Fibroblast of the aortic adventitia (primary cell): ENCODE results near the gene OLA1. TPM values are rescaled to one million over a fixed set of nuclear protein-coding genes. Genes with fewer than 3 reads are reported as not detected.
A peak's percentile ranks its signal among the peaks of the same experiment; 100 is the strongest.

Experiments
- DNase-seq: peaks from one replicate; pipeline ENCODE4 v3.0.0-alpha.2; 2010; ENCODE audit warnings: low read depth
- H3K4me3 ChIP-seq: 2 replicates; pipeline ENCODE4 v1.5.1; 2011; ENCODE audit warnings: low read depth, mild to moderate bottlenecking, control low read depth, low read length, moderate library complexity
- CTCF ChIP-seq: IDR thresholded peaks from 2 replicates; pipeline ENCODE4 v1.5.1; 2011; ENCODE audit warnings: mild to moderate bottlenecking, low read length, control low read depth, inconsistent platforms; ENCODE audit not compliant: insufficient read depth
- total RNA-seq: library from RNA; depleted of rRNA; stranded (reverse); fragments of >200 nt; gene quantifications from 2 replicates; pipeline ENCODE4 v1.2.3, GENCODE V29; 2012; ENCODE audit warnings: low replicate concordance

The OLA1 gene
- total RNA-seq, 1 donor, result 89.7 TPM

GRCh38 chr2:174076975-174077374 is 171.4 kb downstream of the OLA1 start:
- H3K4me3 ChIP-seq, result no peak overlapping the region
- no peak for TF ChIP-seq CTCF

GRCh38 chr2:174076040-174076439 is 172.3 kb downstream of the OLA1 start:
- no peak overlapping the region for H3K4me3 ChIP-seq
- peak; percentile 3 for TF ChIP-seq CTCF
- DNase-seq, result no peak

More at GRCh38 chr2:174076975-174077374, 171.4 kb downstream of the OLA1 start:
- no peak for DNase-seq

GRCh38 chr2:174074831-174075230 is 173.5 kb downstream of the OLA1 start:
- no peak overlapping the region for H3K4me3 ChIP-seq
- TF ChIP-seq CTCF, result no peak
- DNase-seq, result no peak

DNA sequence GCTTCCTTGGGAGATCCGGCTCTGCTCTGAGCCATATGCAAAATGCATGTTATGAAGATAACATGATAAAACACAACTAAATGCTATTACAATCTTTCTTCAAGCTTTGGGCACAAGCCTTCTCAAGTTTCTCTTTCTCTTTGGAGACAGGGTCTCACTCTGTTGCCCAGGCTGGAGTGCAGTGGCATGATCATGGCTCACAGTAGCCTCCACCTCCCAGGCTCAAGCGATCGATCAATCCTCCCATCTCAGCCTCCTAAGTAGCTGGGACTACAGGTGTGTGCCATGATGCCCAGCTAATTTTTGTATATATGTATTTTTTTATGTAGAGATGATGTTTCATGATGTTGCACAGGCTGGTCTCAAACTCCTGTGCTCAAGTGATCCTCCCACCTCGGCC is 175.5 kb downstream of the OLA1 start:
- DNase-seq, result no peak
- TF ChIP-seq CTCF, result no peak
- no peak overlapping the region for H3K4me3 ChIP-seq

DNA sequence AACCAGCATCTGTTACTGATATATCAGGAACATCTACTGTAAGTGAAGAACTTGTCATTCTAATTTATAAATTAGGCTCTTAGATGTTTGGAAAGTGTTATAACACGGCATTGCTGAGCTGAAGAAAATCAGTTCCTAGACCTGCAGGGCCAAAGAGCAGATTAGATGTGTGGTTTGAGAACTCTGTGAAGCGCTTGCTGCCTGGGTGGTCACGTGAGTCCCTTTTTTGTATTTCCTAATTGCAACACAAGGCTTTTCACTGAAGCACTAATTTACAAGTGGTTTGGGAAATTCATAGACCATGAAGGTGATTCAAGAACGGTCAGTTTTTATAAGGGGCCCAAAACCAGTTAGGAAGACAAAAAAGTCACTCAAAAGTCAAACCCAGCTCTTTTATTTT is 176.3 kb downstream of the OLA1 start:
- no peak for DNase-seq
- no peak for TF ChIP-seq CTCF
- H3K4me3 ChIP-seq, result no peak overlapping the region

GRCh38 chr2:174071321-174071720 is 177.0 kb downstream of the OLA1 start:
- no peak overlapping the region for H3K4me3 ChIP-seq
- DNase-seq, result no peak
- TF ChIP-seq CTCF, result no peak

GRCh38 chr2:174070281-174070680 is 178.1 kb downstream of the OLA1 start:
- DNase-seq, result no peak
- no peak for TF ChIP-seq CTCF

More at GRCh38 chr2:174070281-174070680, 178.1 kb downstream of the OLA1 start:
- H3K4me3 ChIP-seq, result no peak overlapping the region
